Measurements from ENCODE around the gene KIF4A.

Gene KIF4A

DNA sequence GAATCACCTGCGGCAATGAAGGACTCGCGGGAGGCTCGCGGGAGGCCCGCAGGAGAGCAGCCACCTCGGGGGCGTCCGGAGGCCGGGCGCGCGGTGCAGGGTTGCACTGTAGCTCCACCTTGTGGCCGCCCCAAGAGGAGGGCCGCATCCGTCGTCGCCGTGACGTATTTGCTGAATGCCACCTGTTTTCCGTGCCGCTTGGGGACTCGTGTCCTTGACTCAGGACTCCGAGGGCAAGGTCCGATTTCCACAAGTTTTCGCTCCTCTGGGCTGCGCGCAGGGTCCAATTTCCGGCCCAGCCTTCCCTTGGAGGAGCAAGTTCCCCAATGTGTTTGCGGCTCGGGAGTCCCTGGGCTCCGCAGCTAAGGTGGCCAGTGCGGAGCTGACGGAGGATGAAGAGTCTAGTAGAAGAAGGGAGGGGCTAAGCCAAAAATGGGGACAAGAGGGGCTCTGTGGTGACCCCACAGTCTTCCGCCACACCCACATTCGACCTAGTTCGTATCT is 144.0 kb downstream of the KIF4A start:
- Mint-ChIP-seq H3K9me3 (no peaks in the 10 kb centered on the region), H3K4me1 (peaks cover 27% of the 10 kb centered on the region), H3K36me3 (no peaks in the 10 kb centered on the region), H3K27me3 (peaks cover 40% of the 10 kb centered on the region), H3K4me3 (peak overlapping the region; percentile 84), H3K27ac (peak overlapping the region; percentile 88)
- DNase-seq = peak; percentile 81
- CTCF ChIA-PET = interaction anchor here (0.8 to 2.9 kb wide), 6 partner anchors 9 to 301 kb away, joined by 3 to 12 read pairs (median 4); partner anchors contain the start of genes GDPD2 and IGBP1

DNA sequence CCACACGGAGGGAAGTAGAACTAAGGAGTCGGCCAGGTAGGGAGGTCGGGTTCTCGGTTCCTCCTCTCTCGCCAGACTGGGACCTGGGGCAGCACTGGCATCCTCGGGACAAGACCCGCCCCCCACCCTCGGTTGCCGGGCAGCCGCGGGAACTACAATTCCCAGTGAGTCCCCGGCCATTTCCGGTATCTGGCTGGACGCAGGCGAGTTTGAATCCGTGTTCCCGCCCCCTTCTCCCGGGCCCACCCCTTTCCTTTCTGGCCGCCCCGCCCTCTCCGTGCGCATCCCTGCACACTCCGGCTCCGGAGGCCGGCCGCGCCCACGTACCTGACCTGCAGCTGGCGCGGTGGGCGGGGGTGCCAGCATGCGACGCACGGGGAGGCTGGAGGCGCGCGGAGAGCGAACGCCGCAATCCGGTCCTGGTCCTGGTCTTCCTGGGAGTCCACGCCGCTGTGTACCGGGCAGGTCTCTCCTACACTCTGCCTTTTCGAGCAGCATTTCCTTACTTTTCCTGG is 144.5 kb downstream of the KIF4A start:
- Mint-ChIP-seq H3K4me3 (peak overlapping the region; percentile 84), H3K4me1 (peaks cover 32% of the 10 kb centered on the region), H3K27ac (peak overlapping the region; percentile 88), H3K9me3 (no peaks in the 10 kb centered on the region), H3K27me3 (peaks cover 42% of the 10 kb centered on the region), H3K36me3 (no peaks in the 10 kb centered on the region)
- CTCF ChIA-PET = interaction anchor here (0.8 to 2.9 kb wide), 5 partner anchors 11 to 231 kb away, joined by 3 to 12 read pairs (median 4); partner anchors contain the start of gene GDPD2
- DNase-seq = peak; percentile 76

DNA sequence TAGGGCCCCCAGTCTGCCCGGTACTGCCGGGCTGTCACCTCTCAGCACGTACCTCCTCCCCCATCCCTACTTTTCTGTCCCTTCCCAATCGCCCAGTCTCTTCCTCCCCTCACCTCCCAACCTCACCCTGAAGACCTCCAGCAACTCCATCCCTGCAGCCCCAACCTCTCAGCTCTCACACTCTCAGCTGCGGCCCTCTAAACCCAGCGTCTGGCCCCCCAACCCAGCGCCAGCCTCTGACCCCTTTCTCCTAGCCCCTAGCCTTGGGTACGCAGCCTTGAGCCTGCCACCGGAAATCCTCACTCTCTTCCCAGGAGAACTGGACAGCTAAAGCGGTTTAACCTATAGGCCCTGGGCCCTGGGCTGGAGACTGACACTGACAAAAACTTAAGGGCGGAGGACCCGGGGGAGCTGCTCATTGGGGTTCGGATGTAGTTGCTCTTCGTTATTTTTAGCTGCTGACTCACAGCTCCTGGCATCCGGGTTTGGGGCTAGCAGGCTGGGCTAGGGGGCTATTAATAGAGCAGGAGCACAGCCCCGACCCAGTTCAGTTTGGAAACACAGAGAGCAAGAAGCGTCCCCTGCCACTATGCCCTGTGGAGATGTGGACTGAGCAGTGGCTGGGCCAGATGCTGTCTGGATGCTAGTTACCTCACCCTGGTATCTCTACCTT is 145.1 kb downstream of the KIF4A start:
- CTCF ChIA-PET = interaction anchor here (0.7 to 2.9 kb wide), 4 partner anchors 16 to 301 kb away, joined by 3 to 11 read pairs (median 4); no protein-coding TSS in a partner anchor
- Mint-ChIP-seq H3K4me1 (peaks cover 33% of the 10 kb centered on the region), H3K4me3 (peak overlapping the region; percentile 84), H3K27me3 (peaks cover 49% of the 10 kb centered on the region), H3K27ac (no peak overlapping the region), H3K9me3 (no peaks in the 10 kb centered on the region), H3K36me3 (no peaks in the 10 kb centered on the region)
- DNase-seq = peak; percentile 37

DNA sequence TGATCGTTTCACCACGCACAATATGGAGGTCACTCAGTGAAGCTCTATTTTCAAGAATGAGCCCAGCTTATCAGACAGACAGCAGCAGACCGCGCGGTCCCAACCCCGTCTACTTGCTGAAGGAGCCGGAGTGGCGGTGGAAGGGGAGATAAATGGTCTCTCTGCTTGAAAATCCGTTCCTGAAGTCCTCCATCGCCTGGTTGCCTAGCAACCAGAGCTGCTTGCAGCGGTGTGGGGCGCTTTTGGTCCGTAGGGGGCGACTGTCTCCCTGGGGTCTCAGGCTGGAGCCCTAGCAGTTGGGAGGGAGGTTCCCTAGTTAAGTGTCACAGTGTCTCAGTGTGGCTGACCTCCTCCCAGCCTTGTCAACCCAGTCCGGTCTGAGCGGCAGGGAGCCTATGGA is 146.4 kb downstream of the KIF4A start:
- Mint-ChIP-seq H3K36me3 (no peaks in the 10 kb centered on the region), H3K27me3 (peaks cover 59% of the 10 kb centered on the region), H3K4me1 (peaks cover 33% of the 10 kb centered on the region), H3K9me3 (no peaks in the 10 kb centered on the region), H3K4me3 (no peak overlapping the region), H3K27ac (no peak overlapping the region)
- DNase-seq = no peak
- CTCF ChIA-PET = interaction anchor here (1.0 to 1.2 kb wide), 3 partner anchors 118 to 228 kb away, joined by 3 read pairs; no protein-coding TSS in a partner anchor

DNA sequence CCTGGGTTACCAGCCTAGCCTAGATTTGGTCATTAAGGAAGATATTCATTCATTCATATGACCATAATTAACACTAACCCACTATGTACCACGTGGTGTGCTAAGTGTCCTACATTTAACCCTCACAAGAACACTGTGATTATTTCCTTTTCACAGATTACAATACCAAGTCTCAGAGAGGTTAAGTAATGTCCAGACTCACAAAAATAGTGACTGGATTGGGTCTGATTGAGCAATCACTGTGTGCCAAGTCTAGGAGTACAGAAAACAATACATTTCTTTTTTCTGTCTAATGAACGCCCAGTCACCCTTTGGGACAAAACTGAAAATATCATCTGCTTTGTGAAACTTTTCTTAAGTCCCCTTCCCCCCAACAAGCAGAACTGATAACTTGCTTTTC is 147.1 kb downstream of the KIF4A start:
- DNase-seq = no peak
- Mint-ChIP-seq H3K9me3 (no peaks in the 10 kb centered on the region), H3K4me3 (no peak overlapping the region), H3K4me1 (peaks cover 33% of the 10 kb centered on the region), H3K27me3 (peaks cover 66% of the 10 kb centered on the region), H3K36me3 (no peaks in the 10 kb centered on the region), H3K27ac (no peak overlapping the region)
- CTCF ChIA-PET = no interaction called here

DNA sequence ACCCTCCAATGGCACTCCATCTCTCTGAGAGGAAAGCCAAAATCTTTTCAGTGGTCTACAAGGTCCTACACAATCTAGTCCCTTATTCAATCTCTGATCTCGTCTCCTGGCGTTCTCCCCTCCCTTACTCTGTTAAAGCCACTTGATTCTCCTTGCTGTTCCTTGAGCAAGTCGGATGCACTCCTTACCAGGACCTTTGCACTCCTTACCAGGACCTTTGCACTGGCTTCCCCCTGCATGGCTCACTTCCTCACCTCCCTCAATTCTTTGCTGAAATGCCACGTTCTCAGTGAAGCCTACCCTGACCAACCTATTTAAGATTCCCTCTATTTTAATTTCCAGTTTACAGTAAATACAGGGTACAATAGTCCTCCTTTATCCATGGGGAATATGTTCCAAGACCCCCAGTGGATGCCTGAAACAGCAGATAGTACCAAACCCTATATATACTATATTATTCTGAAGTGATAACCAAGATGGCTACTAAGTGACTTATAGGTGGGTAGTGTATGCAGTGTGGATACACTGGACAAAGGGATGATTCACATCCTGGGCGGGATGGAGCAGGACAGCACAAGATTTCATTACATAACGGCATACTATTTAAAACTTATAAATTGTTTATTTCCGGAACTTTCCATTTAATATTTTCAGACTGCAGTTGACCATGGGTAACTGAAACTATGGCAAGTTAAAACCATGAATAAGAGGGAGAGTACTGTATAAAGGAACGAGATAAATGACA is 148.2 kb downstream of the KIF4A start:
- Mint-ChIP-seq H3K4me1 (peaks cover 33% of the 10 kb centered on the region), H3K27me3 (peaks cover 73% of the 10 kb centered on the region), H3K9me3 (no peaks in the 10 kb centered on the region), H3K4me3 (no peak overlapping the region), H3K27ac (no peak overlapping the region), H3K36me3 (no peaks in the 10 kb centered on the region)
- no peak for DNase-seq
- CTCF ChIA-PET = no interaction called here

DNA sequence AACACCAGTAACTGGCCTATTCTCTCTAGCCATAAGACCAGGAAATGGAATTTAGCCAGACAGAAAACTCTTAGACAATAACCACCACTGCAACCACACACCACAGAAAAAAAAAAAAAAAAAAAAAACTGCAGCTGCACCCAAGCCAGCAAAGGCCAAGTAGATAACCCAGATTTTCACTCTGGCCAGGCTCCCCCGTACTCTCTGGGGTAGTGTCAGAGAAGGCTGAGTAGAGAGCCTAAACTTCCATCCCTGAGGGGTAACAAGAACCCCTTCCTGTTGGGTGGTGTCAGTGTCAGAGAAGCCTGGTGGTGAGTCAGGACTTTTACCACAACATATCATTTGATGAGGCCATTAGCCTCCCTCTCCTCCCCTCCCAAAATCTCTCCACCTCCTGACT is 149.1 kb downstream of the KIF4A start:
- no peak for DNase-seq
- H3K9me3 Mint-ChIP-seq = no peaks in the 10 kb centered on the region
- no peak overlapping the region for H3K4me3 Mint-ChIP-seq
- CTCF ChIA-PET = no interaction called here
- peaks cover 24% of the 10 kb centered on the region for H3K4me1 Mint-ChIP-seq
- H3K36me3 Mint-ChIP-seq = no peaks in the 10 kb centered on the region
- H3K27me3 Mint-ChIP-seq = peaks cover 78% of the 10 kb centered on the region
- no peak overlapping the region for H3K27ac Mint-ChIP-seq

DNA sequence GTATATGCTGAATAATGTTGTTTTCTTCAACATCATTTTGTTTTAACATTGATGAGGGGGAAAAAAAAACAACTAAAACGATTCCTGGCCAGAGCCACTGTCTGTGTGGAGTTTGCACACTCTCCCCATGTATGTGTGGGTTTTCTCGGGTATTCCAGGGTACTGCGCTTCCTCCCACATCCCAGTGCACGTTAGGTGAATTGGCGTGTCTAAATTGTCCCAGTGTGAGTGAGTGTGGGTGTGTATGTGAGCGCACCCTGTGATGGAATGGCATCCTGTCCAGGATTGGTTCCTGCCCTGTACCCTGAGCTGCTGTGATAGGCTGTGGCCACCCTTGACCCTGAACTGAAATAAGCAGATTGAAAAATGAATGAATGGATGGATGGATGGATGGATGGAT is 152.3 kb downstream of the KIF4A start:
- peaks cover 80% of the 10 kb centered on the region for H3K27me3 Mint-ChIP-seq
- CTCF ChIA-PET = interaction anchor here (1.5 kb wide), 1 partner anchor 9 kb away, joined by 4 read pairs; no protein-coding TSS in a partner anchor
- no peaks in the 10 kb centered on the region for H3K9me3 Mint-ChIP-seq
- H3K27ac Mint-ChIP-seq = no peak overlapping the region
- peaks cover 13% of the 10 kb centered on the region for H3K4me1 Mint-ChIP-seq
- H3K4me3 Mint-ChIP-seq = no peak overlapping the region
- H3K36me3 Mint-ChIP-seq = no peaks in the 10 kb centered on the region
- DNase-seq = no peak

DNA sequence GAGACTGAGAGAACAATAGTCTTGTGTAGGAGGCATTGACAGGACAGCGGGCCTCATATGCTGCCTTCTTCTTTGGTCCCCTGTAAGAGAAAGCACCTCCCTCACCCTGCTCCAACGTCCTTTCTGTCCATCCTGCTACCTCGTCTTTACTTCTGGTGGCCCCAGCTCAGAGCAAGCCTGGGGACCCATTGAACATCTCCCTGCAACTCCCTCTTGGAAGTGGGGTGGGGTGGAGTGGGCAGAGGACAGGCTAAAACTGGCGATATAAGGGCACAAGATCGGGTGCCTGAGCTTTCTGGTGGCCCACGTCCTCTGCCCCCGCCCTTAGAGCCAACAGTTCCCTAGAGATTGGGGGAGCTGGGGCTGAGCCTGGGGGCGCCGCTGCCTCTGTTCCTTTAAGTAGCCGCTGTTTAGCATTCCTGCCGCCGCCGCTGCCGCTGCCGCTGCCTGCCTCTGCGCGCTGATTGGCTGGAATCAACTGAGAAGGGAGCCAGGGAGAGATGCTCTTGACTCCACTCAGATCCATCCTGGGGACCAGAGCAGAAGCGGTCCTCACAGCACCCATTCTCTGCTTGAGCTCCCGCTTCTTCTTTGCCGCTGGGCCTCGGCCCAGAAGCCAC is 154.5 kb downstream of the KIF4A start, which contains the start of gene DLG3:
Gene DLG3 (plus strand): TSS at position 510 of the 620 bp plus-strand sequence. CDS start 367 bp downstream, outside the sequence.
- no peaks in the 10 kb centered on the region for H3K36me3 Mint-ChIP-seq
- CTCF ChIA-PET = no interaction called here
- H3K9me3 Mint-ChIP-seq = no peaks in the 10 kb centered on the region
- no peak within 1 kb of the TSS for H3K27ac Mint-ChIP-seq
- H3K4me1 Mint-ChIP-seq = peaks cover 1% of the 10 kb centered on the region
- DNase-seq = peak; percentile 26
- H3K27me3 Mint-ChIP-seq = peaks cover 84% of the 10 kb centered on the region
- no peak within 1 kb of the TSS for H3K4me3 Mint-ChIP-seq

DNA sequence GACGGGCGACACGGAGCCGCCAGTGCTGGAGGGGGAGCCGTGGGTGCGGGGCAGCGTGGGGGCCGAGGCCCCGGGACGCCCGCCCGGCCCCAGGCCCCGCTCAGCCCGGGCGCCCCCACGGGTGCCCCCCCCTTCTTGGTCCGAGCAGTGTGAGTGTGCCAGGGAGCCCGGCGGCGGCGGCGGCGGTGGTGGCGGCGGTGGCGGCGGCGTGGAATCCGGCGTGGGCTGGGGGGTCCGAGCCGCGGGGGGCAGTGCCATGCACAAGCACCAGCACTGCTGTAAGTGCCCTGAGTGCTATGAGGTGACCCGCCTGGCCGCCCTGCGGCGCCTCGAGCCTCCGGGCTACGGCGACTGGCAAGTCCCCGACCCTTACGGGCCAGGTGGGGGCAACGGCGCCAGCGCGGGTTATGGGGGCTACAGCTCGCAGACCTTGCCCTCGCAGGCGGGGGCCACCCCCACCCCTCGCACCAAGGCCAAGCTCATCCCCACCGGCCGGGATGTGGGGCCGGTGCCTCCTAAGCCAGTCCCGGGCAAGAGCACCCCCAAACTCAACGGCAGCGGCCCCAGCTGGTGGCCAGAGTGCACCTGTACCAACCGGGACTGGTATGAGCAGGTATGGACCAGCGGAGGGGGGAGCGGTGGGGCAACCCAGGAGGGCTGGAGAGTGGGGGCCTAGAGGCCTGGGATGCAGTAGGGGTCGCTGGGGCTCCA is 155.2 kb downstream of the KIF4A start:
- no peaks in the 10 kb centered on the region for H3K4me1 Mint-ChIP-seq
- peaks cover 77% of the 10 kb centered on the region for H3K27me3 Mint-ChIP-seq
- no peaks in the 10 kb centered on the region for H3K36me3 Mint-ChIP-seq
- DNase-seq = no peak
- CTCF ChIA-PET = no interaction called here
- H3K4me3 Mint-ChIP-seq = no peak overlapping the region
- no peak overlapping the region for H3K27ac Mint-ChIP-seq
- H3K9me3 Mint-ChIP-seq = no peaks in the 10 kb centered on the region

DNA sequence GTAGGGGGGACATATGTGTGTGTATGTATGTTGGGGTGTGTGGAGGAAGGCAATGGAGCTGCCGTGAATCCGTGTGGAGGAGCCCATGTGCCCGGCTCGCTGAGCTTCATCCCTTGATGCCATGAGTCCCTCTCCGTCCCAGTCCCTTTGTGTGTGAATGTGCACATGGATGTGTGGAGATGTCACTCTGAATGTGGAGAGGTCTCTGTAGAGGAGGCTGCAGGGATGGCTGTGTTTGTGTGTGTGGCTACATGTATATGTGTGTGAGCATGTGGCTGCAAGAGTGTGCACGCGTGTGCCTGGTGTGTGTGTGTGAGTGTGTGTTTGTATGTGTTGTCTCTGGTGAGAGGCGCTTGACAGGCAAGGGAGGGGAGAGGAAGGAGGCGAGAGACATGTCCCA is 156.0 kb downstream of the KIF4A start:
- Mint-ChIP-seq H3K4me3 (no peak overlapping the region), H3K4me1 (no peaks in the 10 kb centered on the region), H3K36me3 (no peaks in the 10 kb centered on the region), H3K27ac (no peak overlapping the region), H3K27me3 (peaks cover 71% of the 10 kb centered on the region), H3K9me3 (no peaks in the 10 kb centered on the region)
- no peak for DNase-seq
- CTCF ChIA-PET = no interaction called here

DNA sequence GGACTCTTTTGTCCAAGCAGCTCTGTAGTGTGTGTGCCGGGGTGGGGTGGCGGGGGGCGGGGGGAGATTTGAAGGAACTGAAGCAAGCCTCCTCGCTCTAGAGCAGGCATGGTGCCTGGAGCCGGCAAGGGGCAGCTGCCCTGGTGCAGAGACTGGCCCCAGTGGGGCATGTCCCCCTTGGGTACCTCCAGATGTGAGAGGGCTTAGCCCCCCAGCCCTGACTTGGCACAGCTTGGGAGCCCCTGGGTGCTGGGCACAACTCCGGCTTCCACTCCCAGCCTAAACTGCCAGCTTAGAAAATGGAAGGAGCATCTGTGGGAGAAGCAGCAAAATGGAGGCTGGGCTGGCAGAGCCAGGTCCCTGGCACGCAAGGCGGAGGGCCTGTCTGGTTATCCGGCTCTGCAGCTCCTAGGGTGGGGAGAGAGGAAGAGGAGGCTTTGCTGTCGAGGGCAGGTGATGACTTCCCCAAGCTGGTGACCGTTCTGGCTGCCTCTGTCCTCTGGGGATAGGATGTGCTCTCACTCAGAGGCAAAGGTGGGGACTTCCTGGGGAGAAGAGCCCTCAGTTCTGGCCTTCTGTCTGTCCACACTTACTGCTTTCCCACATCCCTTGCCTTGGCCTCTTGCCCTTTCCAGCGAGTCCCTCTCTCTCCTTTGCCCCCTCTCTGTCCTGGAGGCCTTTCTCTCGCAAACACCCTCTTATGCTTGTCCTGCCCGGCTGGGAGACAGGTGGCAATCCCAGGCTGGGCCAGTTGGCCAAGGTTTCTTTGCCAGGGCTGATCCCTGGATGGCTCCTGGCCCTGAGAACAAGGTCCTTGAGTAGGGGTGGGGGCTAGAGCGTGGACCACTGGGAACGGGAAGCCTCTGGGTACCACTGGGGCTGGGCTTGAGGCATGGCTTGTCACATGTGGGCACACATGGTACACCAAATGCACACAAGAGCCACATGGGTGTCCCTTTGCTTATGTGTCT is 156.8 kb downstream of the KIF4A start:
- peaks cover 4% of the 10 kb centered on the region for H3K4me1 Mint-ChIP-seq
- no peaks in the 10 kb centered on the region for H3K36me3 Mint-ChIP-seq
- no peaks in the 10 kb centered on the region for H3K9me3 Mint-ChIP-seq
- CTCF ChIA-PET = no interaction called here
- peaks cover 64% of the 10 kb centered on the region for H3K27me3 Mint-ChIP-seq
- H3K27ac Mint-ChIP-seq = no peak overlapping the region
- H3K4me3 Mint-ChIP-seq = no peak overlapping the region
- no peak for DNase-seq

DNA sequence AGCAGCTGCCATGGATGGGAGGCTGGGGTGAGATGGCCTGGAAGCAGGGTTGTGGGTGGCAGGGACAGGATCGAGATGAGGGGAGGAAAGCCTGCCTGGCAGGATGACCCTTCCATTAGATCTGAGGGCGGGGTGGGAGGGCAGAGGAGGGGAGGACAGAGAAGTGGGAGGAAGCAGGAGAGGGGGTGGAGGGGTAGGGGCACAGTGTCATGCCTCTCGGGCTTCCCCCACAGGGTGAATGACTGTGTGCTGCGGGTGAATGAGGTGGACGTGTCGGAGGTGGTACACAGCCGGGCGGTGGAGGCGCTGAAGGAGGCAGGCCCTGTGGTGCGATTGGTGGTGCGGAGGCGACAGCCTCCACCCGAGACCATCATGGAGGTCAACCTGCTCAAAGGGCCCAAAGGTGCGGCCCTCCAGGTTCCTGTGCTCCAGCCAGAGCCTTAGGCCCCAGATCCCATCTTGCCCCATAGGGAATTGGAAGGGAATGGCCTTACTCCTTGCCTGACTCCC is 159.6 kb downstream of the KIF4A start:
- DNase-seq = no peak
- H3K4me3 Mint-ChIP-seq = no peak overlapping the region
- H3K27ac Mint-ChIP-seq = no peak overlapping the region
- peaks cover 41% of the 10 kb centered on the region for H3K27me3 Mint-ChIP-seq
- no peaks in the 10 kb centered on the region for H3K9me3 Mint-ChIP-seq
- H3K4me1 Mint-ChIP-seq = peaks cover 31% of the 10 kb centered on the region
- CTCF ChIA-PET = no interaction called here
- no peaks in the 10 kb centered on the region for H3K36me3 Mint-ChIP-seq
